ENCODE results near the gene KNCN.

DNA sequence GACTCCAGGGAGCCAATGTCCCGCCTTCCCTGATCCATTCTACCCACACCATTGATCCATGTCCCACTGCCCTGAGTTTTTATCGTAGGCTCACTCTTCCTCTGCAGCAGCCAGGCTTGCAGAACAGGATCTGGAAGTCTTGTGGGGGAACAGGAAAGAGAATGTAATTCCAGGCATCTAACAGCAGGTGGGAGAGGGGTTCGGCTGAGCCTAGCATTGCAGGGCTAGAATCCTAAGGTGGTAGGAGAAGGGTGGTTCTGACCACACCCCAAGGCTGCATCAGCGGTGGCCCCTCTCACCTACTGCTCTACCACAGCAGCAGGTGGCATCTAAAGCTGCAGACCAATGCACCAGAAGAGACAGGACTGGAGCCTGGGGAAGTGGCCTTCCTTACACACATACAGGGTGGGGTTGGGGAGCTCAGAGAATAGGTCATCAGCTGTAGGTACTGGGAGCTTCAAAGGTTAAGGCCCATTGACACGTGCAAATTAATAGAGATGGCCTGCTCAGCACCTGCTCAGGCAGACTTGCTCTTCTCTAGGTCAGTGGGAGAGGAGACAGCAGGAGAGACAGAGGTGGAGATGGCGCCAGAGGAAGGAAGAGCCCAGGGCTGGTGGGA, 20.5 kb downstream of the KNCN start:
- no peak for TF ChIP-seq POLR2A (IDR thresholded peaks at IDR 0.05; ENCODE audit: low read depth, low read length)
- no peak for TF ChIP-seq POLR2AphosphoS5 (IDR thresholded peaks at IDR 0.05; ENCODE audit: low read depth, low read length)
- TF ChIP-seq TAF1 (IDR thresholded peaks at IDR 0.05; ENCODE audit: borderline replicate concordance, low read depth, low read length) = no peak

Data from GM12892 (cell line).